Esophagus squamous epithelium (tissue), 4 donors: Measurements from ENCODE around the gene KMT2C.

Source experiments
- POLR2A ChIP-seq, 4 donors: fragments of 450-650 bp; IDR thresholded peaks; one replicate each; pipeline ENCODE4 v1.6.1; 2017; ENCODE audit warnings: antibody characterized with exemption in 4 of 4, mild to moderate bottlenecking in 4 of 4, moderate library complexity in 3 of 4
- TF ChIP-seq, protein P1 (sequence below), 6 experiments: fragments of 450-650 bp in 4 of 6; fragments of 200-600 bp in 2 of 6; sonication (generic) in 2 of 6; IDR thresholded peaks; one replicate each; pipeline ENCODE4 v1.5.1; 2016 to 2019; ENCODE audit warnings: antibody characterized with exemption in 6 of 6, mild to moderate bottlenecking in 4 of 6, moderate library complexity in 4 of 6

DNA sequence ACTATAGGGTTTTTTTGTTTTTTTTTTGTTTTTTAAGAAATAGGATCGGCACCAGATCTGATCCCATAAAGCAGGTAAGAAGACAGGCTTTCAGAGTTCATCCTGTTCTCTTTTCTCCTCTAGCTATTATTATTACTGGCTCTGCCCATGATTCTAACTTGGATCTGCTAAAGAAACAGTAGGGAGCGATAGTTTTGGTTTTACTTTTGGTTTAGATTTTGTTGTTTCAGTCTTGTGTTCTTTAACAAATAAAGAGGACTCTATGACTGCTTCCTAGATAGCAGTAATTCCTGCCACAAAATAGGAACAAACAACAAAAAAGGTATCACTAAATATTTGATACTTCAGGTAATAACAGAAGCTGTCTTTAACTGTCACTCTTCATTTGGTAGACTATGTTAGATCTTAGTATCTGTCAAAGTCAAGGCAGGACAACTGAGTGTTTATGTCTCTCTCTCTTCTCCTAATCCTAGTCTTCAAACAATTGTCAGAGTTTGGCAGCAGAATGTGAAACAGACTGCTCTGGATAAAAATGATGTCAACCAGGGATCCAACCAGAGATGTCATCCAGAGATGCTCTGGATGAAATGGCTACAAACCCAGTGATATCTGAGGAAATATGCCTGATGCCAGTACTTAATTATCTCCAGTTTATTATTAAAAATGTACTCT, 99.8 kb downstream of the KMT2C start:
- TF ChIP-seq, protein P1, sequence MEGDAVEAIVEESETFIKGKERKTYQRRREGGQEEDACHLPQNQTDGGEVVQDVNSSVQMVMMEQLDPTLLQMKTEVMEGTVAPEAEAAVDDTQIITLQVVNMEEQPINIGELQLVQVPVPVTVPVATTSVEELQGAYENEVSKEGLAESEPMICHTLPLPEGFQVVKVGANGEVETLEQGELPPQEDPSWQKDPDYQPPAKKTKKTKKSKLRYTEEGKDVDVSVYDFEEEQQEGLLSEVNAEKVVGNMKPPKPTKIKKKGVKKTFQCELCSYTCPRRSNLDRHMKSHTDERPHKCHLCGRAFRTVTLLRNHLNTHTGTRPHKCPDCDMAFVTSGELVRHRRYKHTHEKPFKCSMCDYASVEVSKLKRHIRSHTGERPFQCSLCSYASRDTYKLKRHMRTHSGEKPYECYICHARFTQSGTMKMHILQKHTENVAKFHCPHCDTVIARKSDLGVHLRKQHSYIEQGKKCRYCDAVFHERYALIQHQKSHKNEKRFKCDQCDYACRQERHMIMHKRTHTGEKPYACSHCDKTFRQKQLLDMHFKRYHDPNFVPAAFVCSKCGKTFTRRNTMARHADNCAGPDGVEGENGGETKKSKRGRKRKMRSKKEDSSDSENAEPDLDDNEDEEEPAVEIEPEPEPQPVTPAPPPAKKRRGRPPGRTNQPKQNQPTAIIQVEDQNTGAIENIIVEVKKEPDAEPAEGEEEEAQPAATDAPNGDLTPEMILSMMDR (IDR thresholded peaks at IDR 0.05) = no peak
- TF ChIP-seq POLR2A (IDR thresholded peaks at IDR 0.05) = no peak
